ENCODE data around the gene EPHA3.

DNA sequence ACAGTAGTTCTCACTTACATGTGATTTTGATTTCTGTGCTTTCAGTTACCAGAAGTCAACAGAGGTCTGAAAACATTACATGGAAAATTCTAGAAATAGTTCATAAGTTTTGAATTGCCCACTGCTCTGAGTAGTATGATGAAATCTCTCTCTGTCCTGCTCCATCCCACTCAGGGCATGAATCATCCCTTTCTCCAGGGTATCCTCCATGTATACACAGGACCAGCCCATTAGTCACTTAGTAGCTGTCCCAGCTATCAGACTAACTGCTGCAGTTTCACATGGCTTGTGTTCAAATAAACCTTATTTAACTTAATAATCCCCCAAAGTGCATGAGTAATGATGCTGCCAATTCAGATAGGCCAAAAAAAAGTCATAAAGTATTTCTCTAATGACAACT is 38.6 kb downstream of the EPHA3 start:
- TF ChIP-seq TAF1 (IDR thresholded peaks at IDR 0.05; ENCODE audit: low read depth, low read length) (no peak), POLR2A (IDR thresholded peaks at IDR 0.05; ENCODE audit: low read depth, low read length) (no peak), PAX5 (IDR thresholded peaks at IDR 0.05; ENCODE audit: insufficient read depth, low read length, severe bottlenecking) (no peak)
